ENCODE measurements around the gene PID1. TPM values are rescaled to one million over a fixed set of nuclear protein-coding genes. Genes with fewer than 3 reads are reported as not detected.

Gene PID1
- total and polyA plus RNA-seq, 12 donors = 4.5 to 81.9 (median 47.0) TPM

DNA sequence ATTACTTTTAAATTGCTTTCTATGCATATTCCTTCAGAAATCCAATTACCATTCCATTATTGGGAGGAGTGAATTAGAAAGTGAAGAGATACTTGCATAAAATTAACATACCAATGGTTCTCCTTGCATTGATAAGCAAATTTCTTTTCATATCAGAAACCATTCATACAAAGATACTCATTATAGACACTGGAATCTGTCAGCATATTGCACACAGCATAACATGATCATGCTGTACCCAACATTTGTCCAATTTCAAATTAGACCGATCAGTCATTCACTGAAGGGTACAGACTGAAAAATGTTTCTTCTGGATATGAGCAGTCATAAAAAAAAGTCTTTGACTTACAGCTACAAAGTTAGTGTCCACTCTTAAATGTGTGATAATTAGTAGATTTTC, 175.6 kb downstream of the PID1 start:
- intact Hi-C loops (cut with DNase I) = no loop called here
- H3K4me1 ChIP-seq (replicated peaks in 1 of 2) = peaks cover under 1 to 9% of the 10 kb centered on the region in 2 donors
- TF ChIP-seq POLR2A (IDR thresholded peaks at IDR 0.05) = no peak
- no peak for TF ChIP-seq CTCF (IDR thresholded peaks at IDR 0.05)
- DNase-seq = no peak
- no peak overlapping the region for H3K4me3 ChIP-seq
- H3K27ac ChIP-seq = no peak overlapping the region
- 88 to 98% (median 96%) methylated on average over 1 of the region's 1 CpG for WGBS, 4 donors
- H3K36me3 ChIP-seq (replicated peaks in 1 of 2) = no peaks in the 10 kb centered on the region
- H3K27me3 ChIP-seq = no peaks in the 10 kb centered on the region
- H3K9me3 ChIP-seq (replicated peaks in 1 of 3) = no peaks in the 10 kb centered on the region

GRCh38 chr2:229090225-229090624, 180.9 kb downstream of the PID1 start:
- 58 to 75% (median 71%) methylated on average over 2 of the region's 2 CpGs for WGBS, 4 donors
- no peak for TF ChIP-seq CTCF (IDR thresholded peaks at IDR 0.05)
- Histone ChIP-seq H3K4me1 (replicated peaks in 1 of 2) (peaks cover 11 to 39% of the 10 kb centered on the region in 2 donors), H3K36me3 (replicated peaks in 1 of 2) (no peaks in the 10 kb centered on the region), H3K27ac (peak overlapping the region in 1 of 5 donors; percentile 25), H3K27me3 (no peaks in the 10 kb centered on the region), H3K4me3 (no peak overlapping the region), H3K9me3 (replicated peaks in 1 of 3) (no peaks in the 10 kb centered on the region)
- intact Hi-C loops (cut with DNase I) = no loop called here
- peak; percentile 31 to 72 (median 55) for DNase-seq

DNA sequence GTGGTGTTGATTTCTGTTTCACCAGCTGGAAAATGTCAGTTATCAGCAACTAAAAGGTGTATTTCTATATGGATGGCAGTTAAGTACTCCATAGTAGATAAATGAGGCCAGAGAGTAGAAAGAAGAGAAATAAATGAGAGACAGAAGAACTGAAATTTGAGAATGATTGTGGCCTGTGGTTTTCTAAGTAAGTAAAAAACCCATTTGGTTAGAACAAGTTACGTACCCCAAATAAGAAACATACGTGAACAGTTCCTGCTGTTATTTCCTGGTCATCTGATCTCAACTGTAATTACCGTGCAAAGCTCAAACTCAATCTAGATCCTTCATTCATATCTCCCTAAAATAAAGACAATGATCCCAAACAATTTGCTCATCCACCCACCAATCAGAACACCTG, 181.3 kb downstream of the PID1 start:
- no peaks in the 10 kb centered on the region for H3K27me3 ChIP-seq
- intact Hi-C loops (cut with DNase I) = no loop called here
- DNase-seq = no peak
- WGBS, 4 donors = 71 to 87% (median 83%) methylated on average over 3 of the region's 3 CpGs
- H3K36me3 ChIP-seq (replicated peaks in 1 of 2) = no peaks in the 10 kb centered on the region
- peaks cover 11 to 39% of the 10 kb centered on the region in 2 donors for H3K4me1 ChIP-seq (replicated peaks in 1 of 2)
- H3K27ac ChIP-seq = peak overlapping the region in 1 of 5 donors; percentile 25
- no peaks in the 10 kb centered on the region for H3K9me3 ChIP-seq (replicated peaks in 1 of 3)
- TF ChIP-seq POLR2A (IDR thresholded peaks at IDR 0.05) = no peak
- no peak for TF ChIP-seq CTCF (IDR thresholded peaks at IDR 0.05)
- no peak overlapping the region for H3K4me3 ChIP-seq

DNA sequence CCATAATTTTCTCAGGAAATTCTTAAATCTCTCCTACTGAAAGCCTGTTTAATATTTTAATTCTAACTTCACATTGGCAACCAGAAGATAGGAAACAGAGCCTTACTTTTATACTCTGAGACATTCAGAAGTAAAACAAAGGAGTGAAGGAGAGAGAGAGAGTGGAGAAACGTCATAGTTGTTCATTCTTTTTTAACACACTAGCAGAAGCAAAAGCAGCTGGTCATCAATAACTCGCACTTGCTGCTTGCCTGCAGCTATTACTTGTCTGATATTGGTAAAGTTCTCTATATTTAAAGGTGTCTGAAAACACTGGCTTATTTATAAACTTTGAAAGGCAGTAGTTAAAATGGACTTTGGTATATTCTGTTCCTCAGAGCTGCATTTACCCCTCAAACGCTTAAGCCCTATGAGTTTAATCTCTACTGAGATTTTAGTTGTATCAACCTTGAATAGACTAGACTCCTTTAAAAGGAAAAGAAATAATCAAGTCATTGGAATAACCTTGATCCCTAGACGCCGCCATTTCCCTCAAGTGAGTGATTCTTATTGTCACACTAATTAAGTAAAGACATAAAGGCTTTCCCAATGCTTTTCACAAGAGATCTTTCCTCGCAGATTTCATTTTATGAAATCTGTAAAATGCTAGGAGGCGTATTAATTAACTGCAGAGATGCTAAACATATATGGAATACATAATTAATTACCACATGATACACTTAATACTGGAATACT, 182.0 kb downstream of the PID1 start:
- intact Hi-C loops (cut with DNase I) = no loop called here
- DNase-seq = no peak
- Histone ChIP-seq H3K27me3 (no peaks in the 10 kb centered on the region), H3K36me3 (replicated peaks in 1 of 2) (no peaks in the 10 kb centered on the region), H3K4me3 (no peak overlapping the region), H3K27ac (peak overlapping the region in 3 of 5 donors; percentile 6 to 17 (median 15)), H3K4me1 (replicated peaks in 1 of 2) (peaks cover 11 to 39% of the 10 kb centered on the region in 2 donors), H3K9me3 (replicated peaks in 1 of 3) (no peaks in the 10 kb centered on the region)
- 65 to 72% (median 67%) methylated on average over 7 of the region's 7 CpGs for WGBS, 4 donors
- no peak for TF ChIP-seq CTCF (IDR thresholded peaks at IDR 0.05)
- no peak for TF ChIP-seq POLR2A (IDR thresholded peaks at IDR 0.05)
